ENCODE measurements around the gene ZNF423.

ZNF423 gene

DNA sequence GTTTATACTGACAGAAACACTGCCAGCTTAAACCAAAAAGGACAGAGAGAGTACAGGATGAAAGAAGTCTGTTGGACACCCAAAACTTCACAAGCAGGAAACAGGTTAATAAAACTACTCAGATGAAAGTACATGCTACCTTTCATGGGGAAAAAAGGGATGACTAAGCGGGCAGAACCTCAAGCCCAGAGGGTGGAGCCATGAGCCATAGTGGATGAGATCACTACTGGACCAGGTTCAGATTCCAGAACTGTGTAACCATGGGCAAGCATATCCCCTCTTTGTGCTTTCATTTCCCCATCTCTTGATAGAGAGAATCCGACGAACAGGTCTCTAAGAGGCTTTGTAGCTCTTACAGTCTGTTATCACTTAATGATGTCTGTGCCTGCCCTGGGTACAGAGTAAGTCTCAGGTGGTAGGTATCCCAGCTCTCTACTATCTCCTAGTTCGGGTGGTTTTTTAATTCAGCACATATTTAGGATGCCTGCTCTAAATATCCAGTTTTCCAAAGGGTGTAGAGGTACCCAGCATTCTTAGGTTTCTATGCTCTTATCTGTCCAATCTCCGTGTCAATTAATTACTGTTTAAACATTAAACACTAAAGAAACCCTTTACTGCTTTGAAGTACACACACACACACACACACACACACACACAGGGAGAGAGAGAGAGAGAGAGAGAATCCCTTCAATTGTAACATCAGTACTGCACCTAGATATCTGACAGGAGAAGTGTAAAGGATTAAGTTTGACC lies 206.7 kb downstream of the ZNF423 start:
- TF ChIP-seq, protein P1, sequence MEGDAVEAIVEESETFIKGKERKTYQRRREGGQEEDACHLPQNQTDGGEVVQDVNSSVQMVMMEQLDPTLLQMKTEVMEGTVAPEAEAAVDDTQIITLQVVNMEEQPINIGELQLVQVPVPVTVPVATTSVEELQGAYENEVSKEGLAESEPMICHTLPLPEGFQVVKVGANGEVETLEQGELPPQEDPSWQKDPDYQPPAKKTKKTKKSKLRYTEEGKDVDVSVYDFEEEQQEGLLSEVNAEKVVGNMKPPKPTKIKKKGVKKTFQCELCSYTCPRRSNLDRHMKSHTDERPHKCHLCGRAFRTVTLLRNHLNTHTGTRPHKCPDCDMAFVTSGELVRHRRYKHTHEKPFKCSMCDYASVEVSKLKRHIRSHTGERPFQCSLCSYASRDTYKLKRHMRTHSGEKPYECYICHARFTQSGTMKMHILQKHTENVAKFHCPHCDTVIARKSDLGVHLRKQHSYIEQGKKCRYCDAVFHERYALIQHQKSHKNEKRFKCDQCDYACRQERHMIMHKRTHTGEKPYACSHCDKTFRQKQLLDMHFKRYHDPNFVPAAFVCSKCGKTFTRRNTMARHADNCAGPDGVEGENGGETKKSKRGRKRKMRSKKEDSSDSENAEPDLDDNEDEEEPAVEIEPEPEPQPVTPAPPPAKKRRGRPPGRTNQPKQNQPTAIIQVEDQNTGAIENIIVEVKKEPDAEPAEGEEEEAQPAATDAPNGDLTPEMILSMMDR (IDR thresholded peaks at IDR 0.05; ENCODE audit: insufficient read depth, low read length, missing control alignments), result no peak
- DNase-seq (ENCODE audit: low read depth, low spot score), result no peak
- POLR2A ChIA-PET, result interaction anchor here (1.3 kb wide), 1 partner anchor 9 kb away, joined by 5 read pairs; no protein-coding TSS in a partner anchor
- CTCF ChIA-PET, result no interaction called here
- no peak overlapping the region for H3K4me3 ChIP-seq (ENCODE audit: low read depth, low read length)

DNA sequence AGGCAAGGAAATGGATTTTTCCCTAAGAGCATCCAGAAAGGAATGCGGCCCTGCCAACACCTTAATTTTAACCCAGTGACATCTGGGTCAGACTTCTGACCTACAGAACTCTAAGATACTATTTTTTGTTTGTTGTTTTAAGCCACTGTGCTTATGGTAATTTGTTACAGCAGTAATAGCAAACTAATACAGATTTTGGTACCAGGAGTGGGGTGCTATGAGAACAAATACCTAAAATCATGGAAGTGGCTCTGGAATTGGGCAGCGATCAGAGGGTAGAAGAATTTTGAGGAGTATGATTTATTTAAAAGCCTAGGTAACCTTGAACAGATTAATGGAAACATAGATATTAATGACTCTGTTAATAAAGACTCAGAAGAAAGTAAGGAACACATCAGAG lies 208.2 kb downstream of the ZNF423 start:
- no peak overlapping the region for H3K4me3 ChIP-seq (ENCODE audit: low read depth, low read length)
- ChIA-PET POLR2A (no interaction called here), CTCF (no interaction called here)
- TF ChIP-seq, protein P1 (IDR thresholded peaks at IDR 0.05; ENCODE audit: insufficient read depth, low read length, missing control alignments), result no peak
- no peak for DNase-seq (ENCODE audit: low read depth, low spot score)

DNA sequence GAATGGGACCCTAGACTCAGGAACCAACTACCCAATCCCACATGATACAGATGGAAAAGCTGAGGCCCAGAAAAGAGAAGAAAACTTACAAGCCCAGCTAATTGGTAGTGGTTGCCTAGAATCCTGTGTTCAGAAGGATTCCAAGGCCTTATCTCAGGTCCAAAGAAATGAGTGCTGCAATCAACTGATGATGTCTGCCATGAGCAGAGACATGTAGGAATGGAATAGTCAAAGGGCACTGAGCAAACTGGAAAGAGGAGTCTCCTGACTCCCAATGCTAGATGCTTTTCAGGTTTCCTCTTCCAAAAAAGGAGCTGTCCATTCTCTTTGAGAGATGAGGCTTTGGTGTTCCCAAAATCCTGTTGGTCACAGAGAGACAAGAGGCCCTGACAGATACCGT lies 210.6 kb downstream of the ZNF423 start:
- TF ChIP-seq, protein P1 (IDR thresholded peaks at IDR 0.05; ENCODE audit: insufficient read depth, low read length, missing control alignments), result no peak
- no peak overlapping the region for H3K4me3 ChIP-seq (ENCODE audit: low read depth, low read length)
- POLR2A ChIA-PET, result no interaction called here
- DNase-seq (ENCODE audit: low read depth, low spot score), result no peak
- CTCF ChIA-PET, result interaction anchor here (0.9 to 1.3 kb wide), 2 partner anchors 9 to 231 kb away, joined by 3 to 7 read pairs; no protein-coding TSS in a partner anchor

DNA sequence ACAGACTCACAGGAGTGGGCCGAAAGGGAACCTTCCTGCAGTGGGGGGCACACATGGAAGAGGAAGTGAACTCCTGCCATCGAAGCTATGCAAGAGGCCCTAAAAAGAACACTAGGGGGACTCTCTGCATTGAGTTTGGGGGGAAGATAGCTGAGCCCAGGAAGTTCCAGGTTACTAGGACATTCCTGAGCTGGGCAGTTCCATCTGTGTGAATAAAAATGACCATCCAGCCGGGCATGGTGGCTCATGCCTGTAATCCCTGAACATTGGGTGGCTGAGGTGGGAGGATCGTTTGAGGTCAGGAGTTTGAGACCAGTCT lies 211.8 kb downstream of the ZNF423 start:
- peak overlapping the region; percentile 23; the same call in 1 of the 2 replicates for H3K4me3 ChIP-seq (ENCODE audit: low read depth, low read length)
- DNase-seq (ENCODE audit: low read depth, low spot score), result no peak
- TF ChIP-seq, protein P1 (IDR thresholded peaks at IDR 0.05; ENCODE audit: insufficient read depth, low read length, missing control alignments), result peak; percentile 45
- CTCF ChIA-PET, result interaction anchor here (0.9 to 1.6 kb wide), 4 partner anchors 9 to 232 kb away, joined by 3 to 7 read pairs (median 6); no protein-coding TSS in a partner anchor
- POLR2A ChIA-PET, result interaction anchor here (0.9 to 1.3 kb wide), 3 partner anchors 8 to 16 kb away, joined by 3 to 8 read pairs (median 3); no protein-coding TSS in a partner anchor

DNA sequence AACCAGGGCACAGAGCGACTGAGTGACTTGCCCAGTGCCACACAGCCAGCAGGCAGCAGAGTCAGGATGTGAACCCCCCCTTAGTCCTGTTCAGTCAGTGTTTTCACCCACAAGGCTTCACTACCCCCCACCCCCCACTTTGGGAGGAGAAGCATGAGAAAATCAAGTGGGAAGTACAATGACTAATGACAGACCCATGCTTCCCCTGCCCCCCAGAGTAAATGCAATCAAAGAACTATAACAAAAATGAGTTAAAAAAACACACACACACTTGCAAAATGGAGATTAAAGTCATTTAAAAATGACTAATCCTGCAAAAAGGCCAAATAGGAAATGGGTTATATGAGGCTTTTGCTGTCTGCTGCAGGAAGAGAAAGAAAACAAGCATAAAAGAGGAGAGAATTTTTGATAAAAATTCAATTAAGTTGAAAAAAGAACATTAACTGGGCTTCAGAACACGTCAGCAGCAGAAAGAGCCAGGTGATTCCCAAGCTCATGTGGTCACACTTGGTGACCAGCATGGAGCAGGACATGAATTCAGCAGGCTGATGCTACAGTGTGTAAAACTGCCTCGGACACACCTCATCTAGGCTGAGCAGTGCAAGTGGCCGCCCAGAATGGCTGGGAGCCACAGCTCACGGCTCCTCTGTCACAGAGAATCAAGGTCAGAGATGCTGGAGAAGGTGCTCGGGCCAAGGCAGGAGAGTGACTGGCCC lies 212.3 kb downstream of the ZNF423 start:
- ChIA-PET CTCF (interaction anchor here (1.3 to 1.6 kb wide), 2 partner anchors 9 to 12 kb away, joined by 5 to 7 read pairs; no protein-coding TSS in a partner anchor), POLR2A (interaction anchor here (0.9 to 1.3 kb wide), 3 partner anchors 9 to 17 kb away, joined by 3 to 8 read pairs (median 3); no protein-coding TSS in a partner anchor)
- H3K4me3 ChIP-seq (ENCODE audit: low read depth, low read length), result peak overlapping the region; percentile 23; the same call in 1 of the 2 replicates
- TF ChIP-seq, protein P1 (IDR thresholded peaks at IDR 0.05; ENCODE audit: insufficient read depth, low read length, missing control alignments), result no peak
- peak; percentile 86 for DNase-seq (ENCODE audit: low read depth, low spot score)

DNA sequence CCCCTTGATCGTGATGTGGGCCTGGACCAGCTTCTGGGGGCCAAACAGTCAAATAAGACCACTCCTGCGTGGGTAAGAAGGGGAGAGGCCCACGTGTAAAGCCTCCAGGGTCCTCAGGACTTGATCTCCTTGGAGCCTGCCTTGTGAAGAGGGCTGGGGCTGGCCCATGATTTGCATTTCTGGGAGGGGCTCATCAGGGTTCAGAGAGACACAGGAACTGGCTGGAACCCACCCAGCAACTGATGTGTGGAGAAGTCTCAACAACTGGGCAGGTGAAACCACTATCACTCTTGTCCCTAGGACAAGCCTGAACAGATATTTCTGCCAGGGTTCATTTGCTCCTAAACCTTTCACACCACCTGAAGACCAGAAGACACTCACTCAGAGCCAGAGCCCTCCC lies 214.7 kb downstream of the ZNF423 start:
- POLR2A ChIA-PET, result interaction anchor here (1.3 to 1.5 kb wide), 2 partner anchors 9 to 11 kb away, joined by 3 to 5 read pairs; no protein-coding TSS in a partner anchor
- TF ChIP-seq, protein P1 (IDR thresholded peaks at IDR 0.05; ENCODE audit: insufficient read depth, low read length, missing control alignments), result no peak
- no peak overlapping the region for H3K4me3 ChIP-seq (ENCODE audit: low read depth, low read length)
- CTCF ChIA-PET, result interaction anchor here (1.6 kb wide), 1 partner anchor 9 kb away, joined by 3 read pairs; no protein-coding TSS in a partner anchor
- DNase-seq (ENCODE audit: low read depth, low spot score), result no peak

Measured in AG04449 (cell line).